ENCODE measurements around the gene SLC39A5.

Gene SLC39A5

GRCh38 chr12:56242986-56243385, 13.1 kb downstream of the SLC39A5 start:
- H3K4me3 ChIP-seq (ENCODE audit: control insufficient read depth, low read depth, low read length) = no peak overlapping the region
- no peak for TF ChIP-seq CTCF (conservative IDR thresholded peaks at IDR 0.05; ENCODE audit: control insufficient read depth, insufficient read depth, low read depth, low read length)
- DNase-seq (ENCODE audit: low read depth) = no peak

GRCh38 chr12:56243731-56244181, 13.9 kb downstream of the SLC39A5 start:
- TF ChIP-seq CTCF (conservative IDR thresholded peaks at IDR 0.05; ENCODE audit: control insufficient read depth, insufficient read depth, low read depth, low read length) = no peak
- H3K4me3 ChIP-seq (ENCODE audit: control insufficient read depth, low read depth, low read length) = no peak overlapping the region
- DNase-seq (ENCODE audit: low read depth) = no peak

- TF ChIP-seq CTCF (conservative IDR thresholded peaks at IDR 0.05; ENCODE audit: control insufficient read depth, insufficient read depth, low read depth, low read length) = no peak
- no peak overlapping the region for H3K4me3 ChIP-seq (ENCODE audit: control insufficient read depth, low read depth, low read length)
- no peak for DNase-seq (ENCODE audit: low read depth)
Observed at GRCh38 chr12:56244494-56244893, 14.6 kb downstream of the SLC39A5 start.

- no peak for TF ChIP-seq CTCF (conservative IDR thresholded peaks at IDR 0.05; ENCODE audit: control insufficient read depth, insufficient read depth, low read depth, low read length)
- no peak for DNase-seq (ENCODE audit: low read depth)
Observed at GRCh38 chr12:56247923-56248322, 18.1 kb downstream of the SLC39A5 start.

GRCh38 chr12:56248711-56249110, 18.9 kb downstream of the SLC39A5 start:
- no peak overlapping the region for H3K4me3 ChIP-seq (ENCODE audit: control insufficient read depth, low read depth, low read length)
- TF ChIP-seq CTCF (conservative IDR thresholded peaks at IDR 0.05; ENCODE audit: control insufficient read depth, insufficient read depth, low read depth, low read length) = no peak

More at GRCh38 chr12:56247923-56248322, 18.1 kb downstream of the SLC39A5 start:
- H3K4me3 ChIP-seq (ENCODE audit: control insufficient read depth, low read depth, low read length) = no peak overlapping the region

GRCh38 chr12:56252649-56253048, 22.8 kb downstream of the SLC39A5 start:
- TF ChIP-seq CTCF (conservative IDR thresholded peaks at IDR 0.05; ENCODE audit: control insufficient read depth, insufficient read depth, low read depth, low read length) = no peak
- DNase-seq (ENCODE audit: low read depth) = no peak
- no peak overlapping the region for H3K4me3 ChIP-seq (ENCODE audit: control insufficient read depth, low read depth, low read length)

More at GRCh38 chr12:56248711-56249110, 18.9 kb downstream of the SLC39A5 start:
- DNase-seq (ENCODE audit: low read depth) = no peak

GRCh38 chr12:56253091-56253490, 23.2 kb downstream of the SLC39A5 start:
- no peak overlapping the region for H3K4me3 ChIP-seq (ENCODE audit: control insufficient read depth, low read depth, low read length)
- DNase-seq (ENCODE audit: low read depth) = no peak
- TF ChIP-seq CTCF (conservative IDR thresholded peaks at IDR 0.05; ENCODE audit: control insufficient read depth, insufficient read depth, low read depth, low read length) = no peak

Measured in fibroblast of mammary gland (primary cell).